ENCODE data around the gene PDLIM4.

The PDLIM4 gene

DNA sequence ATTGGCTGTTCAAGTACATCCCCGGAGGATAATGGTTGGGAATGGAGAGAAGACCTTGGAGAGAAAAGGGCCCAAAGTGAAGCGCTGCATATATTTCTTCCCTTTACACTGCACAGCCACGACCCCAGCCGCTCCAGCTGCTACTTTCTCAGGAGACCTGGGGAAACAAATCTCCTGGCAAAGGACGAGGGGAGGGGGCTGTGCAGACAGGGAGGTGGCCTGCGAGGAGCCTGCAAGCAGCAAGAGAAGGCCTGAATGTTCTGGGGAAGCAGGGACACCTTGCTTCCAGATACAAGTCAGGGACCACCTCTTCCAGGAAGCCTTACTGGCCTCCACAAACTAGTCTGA, 739 bp upstream of the PDLIM4 start:
- H3K23ac ChIP-seq (ENCODE audit: low read length in 2 of 2): no peak overlapping the region
- H2BK15ac ChIP-seq (ENCODE audit: low read depth, poor library complexity, severe bottlenecking): no peak overlapping the region
- H3K27ac ChIP-seq (ENCODE audit: low read length, poor library complexity, severe bottlenecking): no peak overlapping the region
- 78% methylated on average over 5 of the region's 6 CpGs for WGBS
- H3K4ac ChIP-seq (ENCODE audit: low read depth in 1 of 2, low read length in 2 of 2): peak overlapping the region; percentile 21 to 66
- H3K14ac ChIP-seq (ENCODE audit: low read length in 2 of 2): no peak overlapping the region
- peaks cover 10% of the 10 kb centered on the region for H3K79me1 ChIP-seq (replicated peaks; ENCODE audit: low read length, poor library complexity, severe bottlenecking)
- H2BK5ac ChIP-seq (ENCODE audit: low read depth, low read length, poor library complexity, severe bottlenecking): no peak overlapping the region
- peaks cover 40% of the 10 kb centered on the region for H3K4me1 ChIP-seq (ENCODE audit: control insufficient read depth, insufficient read depth, low read depth, low read length)
- H3K9me3 ChIP-seq (ENCODE audit: control insufficient read depth, low read length): no peaks in the 10 kb centered on the region
- no peaks in the 10 kb centered on the region for H3K27me3 ChIP-seq (ENCODE audit: control insufficient read depth in 1 of 2, insufficient read depth in 1 of 2, low read length in 2 of 2)
- H2BK120ac ChIP-seq (ENCODE audit: low read depth, low read length): peak overlapping the region; percentile 88
- H3K9ac ChIP-seq (ENCODE audit: low read length): peak overlapping the region; percentile 81
- peak overlapping the region; percentile 77 for H2AFZ ChIP-seq (ENCODE audit: low read depth, low read length)
- H3K4me3 ChIP-seq (ENCODE audit: insufficient read depth in 1 of 2, low read depth in 1 of 2, low read length in 2 of 2): peak overlapping the region; percentile 64 to 65
- H4K91ac ChIP-seq (ENCODE audit: low read length): peak overlapping the region; percentile 57
- peak overlapping the region; percentile 62 for H2AK5ac ChIP-seq (ENCODE audit: low read length, severe bottlenecking)
- peak overlapping the region; percentile 79 to 81 for H3K18ac ChIP-seq (ENCODE audit: low read depth in 1 of 2, low read length in 2 of 2)
- H3K4me2 ChIP-seq (ENCODE audit: low read length, poor library complexity, severe bottlenecking): peak overlapping the region; percentile 85
- H4K8ac ChIP-seq (ENCODE audit: low read length): peak overlapping the region; percentile 98
- peak overlapping the region in 1 of 2 experiments; percentile 4 for H2BK12ac ChIP-seq (ENCODE audit: low read length in 2 of 2)
- no peak for DNase-seq
- H3K36me3 ChIP-seq (ENCODE audit: control insufficient read depth in 1 of 2, insufficient read depth in 2 of 2, low read depth in 1 of 2, low read length in 2 of 2): peaks cover under 1 to 8% of the 10 kb centered on the region in 2 experiments

DNA sequence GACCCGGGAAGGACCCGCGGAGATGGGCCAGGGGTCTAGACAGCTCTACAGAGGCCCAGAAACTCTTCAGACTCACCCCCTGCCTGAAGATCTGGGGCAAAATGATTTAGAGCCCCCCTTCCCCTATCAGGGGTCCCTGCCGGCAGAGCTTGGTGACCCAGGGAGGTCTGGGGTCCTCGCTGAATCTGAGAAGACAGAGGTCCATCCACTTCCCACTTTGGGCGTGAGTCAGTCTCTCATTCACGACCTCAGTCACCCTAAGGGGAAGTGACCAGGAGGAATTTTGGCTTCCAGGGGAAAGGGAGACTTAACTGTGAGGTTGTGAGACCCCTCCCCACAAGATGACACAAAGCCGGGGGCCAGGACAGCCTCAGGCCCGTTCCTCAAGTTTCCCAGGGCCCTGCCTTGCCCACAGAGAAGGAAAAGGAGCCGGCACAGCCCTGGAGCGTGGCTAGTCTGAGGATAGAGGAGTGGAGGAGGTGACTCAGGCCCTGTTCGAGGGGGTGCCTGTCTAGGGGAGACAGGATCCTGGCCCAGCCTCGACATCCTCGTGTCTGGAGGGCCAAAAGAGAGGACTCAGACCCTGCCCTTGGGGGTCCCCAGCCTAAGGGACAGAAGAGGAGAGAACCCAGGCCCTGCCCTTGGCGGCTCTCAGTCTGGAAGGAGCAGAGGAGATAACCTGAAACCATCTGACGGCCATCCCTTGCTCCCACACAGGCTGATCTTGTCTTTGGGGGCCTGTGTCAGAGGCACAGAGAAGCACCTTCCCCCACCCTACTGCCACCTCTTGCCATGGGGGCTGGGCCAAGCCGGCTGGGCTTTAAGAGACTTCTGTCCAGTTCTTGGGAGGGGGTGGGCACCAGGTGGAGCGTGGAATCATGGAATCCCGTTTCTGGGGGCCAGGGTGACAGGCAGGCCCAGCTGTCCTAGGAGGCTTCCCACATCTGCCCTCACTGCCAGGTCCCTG, 889 bp downstream of the PDLIM4 start:
- Histone ChIP-seq H3K36me3 (ENCODE audit: control insufficient read depth in 1 of 2, insufficient read depth in 2 of 2, low read depth in 1 of 2, low read length in 2 of 2) (peaks cover 12 to 20% of the 10 kb centered on the region in 2 experiments), H4K91ac (ENCODE audit: low read length) (peak overlapping the region; percentile 87), H3K9me3 (ENCODE audit: control insufficient read depth, low read length) (no peaks in the 10 kb centered on the region), H2AK5ac (ENCODE audit: low read length, severe bottlenecking) (peak overlapping the region; percentile 37), H3K4ac (ENCODE audit: low read depth in 1 of 2, low read length in 2 of 2) (peak overlapping the region; percentile 74 to 93), H3K27ac (ENCODE audit: low read length, poor library complexity, severe bottlenecking) (peak overlapping the region; percentile 85), H3K9ac (ENCODE audit: low read length) (peak overlapping the region; percentile 96), H3K23ac (ENCODE audit: low read length in 2 of 2) (peak overlapping the region in 1 of 2 experiments; percentile 78), H3K14ac (ENCODE audit: low read length in 2 of 2) (peak overlapping the region in 1 of 2 experiments; percentile 87), H3K4me3 (ENCODE audit: insufficient read depth in 1 of 2, low read depth in 1 of 2, low read length in 2 of 2) (peak overlapping the region; percentile 81 to 85), H2AFZ (ENCODE audit: low read depth, low read length) (no peak overlapping the region), H3K4me2 (ENCODE audit: low read length, poor library complexity, severe bottlenecking) (peak overlapping the region; percentile 89), H3K18ac (ENCODE audit: low read depth in 1 of 2, low read length in 2 of 2) (peak overlapping the region; percentile 88 to 92), H2BK5ac (ENCODE audit: low read depth, low read length, poor library complexity, severe bottlenecking) (peak overlapping the region; percentile 4), H2BK120ac (ENCODE audit: low read depth, low read length) (peak overlapping the region; percentile 58), H2BK12ac (ENCODE audit: low read length in 2 of 2) (peak overlapping the region; percentile 82 to 85), H3K27me3 (ENCODE audit: control insufficient read depth in 1 of 2, insufficient read depth in 1 of 2, low read length in 2 of 2) (no peaks in the 10 kb centered on the region), H2BK15ac (ENCODE audit: low read depth, poor library complexity, severe bottlenecking) (peak overlapping the region; percentile 52), H4K8ac (ENCODE audit: low read length) (peak overlapping the region; percentile 90), H3K79me1 (replicated peaks; ENCODE audit: low read length, poor library complexity, severe bottlenecking) (peaks cover 17% of the 10 kb centered on the region), H3K4me1 (ENCODE audit: control insufficient read depth, insufficient read depth, low read depth, low read length) (peaks cover 52% of the 10 kb centered on the region)
- WGBS: 45% methylated on average over 17 of the region's 19 CpGs
- DNase-seq: peak; percentile 85

GRCh38 chr5:132259069-132259851, 1.8 kb downstream of the PDLIM4 start:
- no peak overlapping the region for H3K14ac ChIP-seq (ENCODE audit: low read length in 2 of 2)
- no peak overlapping the region for H2AFZ ChIP-seq (ENCODE audit: low read depth, low read length)
- peak overlapping the region; percentile 24 for H2AK5ac ChIP-seq (ENCODE audit: low read length, severe bottlenecking)
- no peaks in the 10 kb centered on the region for H3K27me3 ChIP-seq (ENCODE audit: control insufficient read depth in 1 of 2, insufficient read depth in 1 of 2, low read length in 2 of 2)
- H3K4me2 ChIP-seq (ENCODE audit: low read length, poor library complexity, severe bottlenecking): peak overlapping the region; percentile 89
- peaks cover 12 to 25% of the 10 kb centered on the region in 2 experiments for H3K36me3 ChIP-seq (ENCODE audit: control insufficient read depth in 1 of 2, insufficient read depth in 2 of 2, low read depth in 1 of 2, low read length in 2 of 2)
- H2BK5ac ChIP-seq (ENCODE audit: low read depth, low read length, poor library complexity, severe bottlenecking): no peak overlapping the region
- peak overlapping the region; percentile 42 to 61 for H3K4ac ChIP-seq (ENCODE audit: low read depth in 1 of 2, low read length in 2 of 2)
- peak overlapping the region; percentile 82 to 85 for H2BK12ac ChIP-seq (ENCODE audit: low read length in 2 of 2)
- peak overlapping the region; percentile 83 for H4K8ac ChIP-seq (ENCODE audit: low read length)
- WGBS: 47% methylated on average over 23 of the region's 24 CpGs
- no peak overlapping the region for H3K23ac ChIP-seq (ENCODE audit: low read length in 2 of 2)
- H3K79me1 ChIP-seq (replicated peaks; ENCODE audit: low read length, poor library complexity, severe bottlenecking): peaks cover 18% of the 10 kb centered on the region
- peak overlapping the region; percentile 88 to 92 for H3K18ac ChIP-seq (ENCODE audit: low read depth in 1 of 2, low read length in 2 of 2)
- H2BK15ac ChIP-seq (ENCODE audit: low read depth, poor library complexity, severe bottlenecking): peak overlapping the region; percentile 9
- H3K4me1 ChIP-seq (ENCODE audit: control insufficient read depth, insufficient read depth, low read depth, low read length): peaks cover 59% of the 10 kb centered on the region
- peak overlapping the region; percentile 81 to 85 for H3K4me3 ChIP-seq (ENCODE audit: insufficient read depth in 1 of 2, low read depth in 1 of 2, low read length in 2 of 2)
- H2BK120ac ChIP-seq (ENCODE audit: low read depth, low read length): peak overlapping the region; percentile 58
- H3K27ac ChIP-seq (ENCODE audit: low read length, poor library complexity, severe bottlenecking): peak overlapping the region; percentile 85
- DNase-seq: peak; percentile 93
- no peaks in the 10 kb centered on the region for H3K9me3 ChIP-seq (ENCODE audit: control insufficient read depth, low read length)
- H3K9ac ChIP-seq (ENCODE audit: low read length): peak overlapping the region; percentile 96
- peak overlapping the region; percentile 87 for H4K91ac ChIP-seq (ENCODE audit: low read length)
